Measurements from ENCODE around the gene SIRT3.

SIRT3 gene

DNA sequence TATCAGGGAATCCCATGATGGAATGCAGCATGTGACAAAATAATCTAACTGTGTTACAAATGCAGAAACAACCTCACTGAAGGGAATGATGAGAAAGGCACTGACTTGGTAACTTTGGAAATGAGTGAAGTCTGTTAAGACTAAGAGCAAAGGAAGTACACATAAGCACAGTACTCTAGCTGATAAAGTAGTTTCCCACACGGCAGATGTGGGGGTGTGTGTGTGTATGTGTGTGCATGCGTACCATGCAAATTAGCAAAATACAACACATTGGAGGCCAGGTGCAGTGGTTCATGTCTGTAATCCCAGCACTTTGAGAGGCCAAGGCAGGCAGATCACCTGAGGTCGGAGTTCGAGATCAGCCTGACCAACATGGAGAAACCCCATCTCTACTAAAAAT is 25.5 kb upstream of the SIRT3 start:
- no peak for DNase-seq (ENCODE audit: extremely low spot score)
- POLR2A ChIA-PET = interaction anchor here (0.6 kb wide), 1 partner anchor 97 kb away, joined by 3 read pairs; no protein-coding TSS in a partner anchor
- TF ChIP-seq CTBP1 (IDR thresholded peaks at IDR 0.05; ENCODE audit: borderline replicate concordance) = no peak
- TF ChIP-seq NFRKB (IDR thresholded peaks at IDR 0.05) = no peak
- no peak for TF ChIP-seq ELF4 (IDR thresholded peaks at IDR 0.05)
- CTCF ChIA-PET = interaction anchor here (0.7 kb wide), 1 partner anchor 188 kb away, joined by 3 read pairs; no protein-coding TSS in a partner anchor

DNA sequence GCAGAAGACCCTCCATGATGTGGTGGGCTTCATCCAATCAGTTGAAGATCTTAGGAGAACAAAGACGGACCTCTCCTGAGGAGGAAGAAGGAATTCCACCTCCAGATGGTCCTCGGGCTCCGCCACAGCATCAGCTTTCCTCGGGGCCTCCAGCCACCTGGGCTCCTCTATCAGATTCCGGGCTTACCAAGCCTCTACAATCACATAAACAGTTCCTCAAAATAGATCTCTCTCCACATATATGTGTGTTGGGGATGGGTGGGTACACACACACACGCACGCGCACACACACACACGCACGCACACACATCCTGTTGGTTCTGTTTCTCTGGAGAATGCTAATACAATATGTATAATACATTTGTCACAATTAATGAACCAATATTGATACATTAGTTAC is 23.3 kb upstream of the SIRT3 start:
- CTCF ChIA-PET = interaction anchor here (1.2 kb wide), 1 partner anchor 9 kb away, joined by 5 read pairs; no protein-coding TSS in a partner anchor
- TF ChIP-seq SUZ12 (IDR thresholded peaks at IDR 0.05) = no peak
- no peak for TF ChIP-seq ZNF384 (IDR thresholded peaks at IDR 0.05)
- no peak for TF ChIP-seq NFRKB (IDR thresholded peaks at IDR 0.05)
- POLR2A ChIA-PET = no interaction called here
- DNase-seq (ENCODE audit: extremely low spot score) = no peak

DNA sequence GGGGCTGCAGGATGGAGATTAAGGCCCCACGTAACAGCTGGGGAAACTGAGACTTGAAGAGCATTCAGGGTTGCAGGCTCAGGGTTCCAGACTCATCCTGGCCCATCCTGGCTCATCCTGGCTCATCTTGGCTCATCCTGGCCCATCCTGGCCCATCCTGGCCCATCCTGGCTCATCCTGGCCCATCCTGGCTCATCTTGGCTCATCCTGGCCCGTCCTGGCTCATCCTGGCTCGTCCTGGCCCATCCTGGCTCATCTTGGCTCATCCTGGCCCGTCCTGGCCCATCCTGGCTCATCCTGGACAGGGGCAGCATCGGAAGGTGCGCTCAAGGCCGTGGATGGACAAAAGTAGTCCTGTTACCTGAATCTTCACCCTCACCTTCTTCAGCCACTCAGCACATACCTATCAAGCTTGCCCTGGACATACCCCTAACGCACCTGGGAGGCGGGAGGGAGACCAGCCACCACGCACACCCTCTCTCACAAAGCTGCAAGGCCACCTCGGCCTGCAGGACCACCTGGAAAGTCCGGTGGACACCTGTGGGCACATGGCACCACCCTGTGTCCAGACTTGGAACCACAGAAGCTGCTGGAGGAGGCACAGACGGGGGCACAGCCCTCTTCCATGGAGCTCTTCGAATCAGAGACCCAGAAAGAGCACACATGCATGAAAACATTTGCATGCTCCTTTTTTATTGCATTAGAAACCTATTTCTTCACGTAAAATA is 21.8 kb upstream of the SIRT3 start:
- ChIA-PET POLR2A (interaction anchor here (1.3 kb wide), 1 partner anchor 51 kb away, joined by 5 read pairs; the partner anchor contains the start of genes BET1L and RIC8A), CTCF (interaction anchor here (1.0 kb wide), 1 partner anchor 191 kb away, joined by 5 read pairs; no protein-coding TSS in a partner anchor)
- DNase-seq (ENCODE audit: extremely low spot score) = no peak
- TF ChIP-seq BHLHE40 (IDR thresholded peaks at IDR 0.05; ENCODE audit: borderline replicate concordance) (no peak), NFRKB (IDR thresholded peaks at IDR 0.05) (no peak), CTBP1 (IDR thresholded peaks at IDR 0.05; ENCODE audit: borderline replicate concordance) (no peak), FOXK2 (IDR thresholded peaks at IDR 0.05) (no peak), ARNT (IDR thresholded peaks at IDR 0.05) (no peak), HDGF (IDR thresholded peaks at IDR 0.05; ENCODE audit: borderline replicate concordance) (no peak), SUZ12 (IDR thresholded peaks at IDR 0.05) (no peak), SP1 (IDR thresholded peaks at IDR 0.05) (no peak), ZNF384 (IDR thresholded peaks at IDR 0.05) (no peak), FOXA1 (IDR thresholded peaks at IDR 0.05) (no peak), LEF1 (IDR thresholded peaks at IDR 0.05; ENCODE audit: borderline replicate concordance) (no peak), TARDBP (IDR thresholded peaks at IDR 0.05) (no peak), L3MBTL2 (conservative IDR thresholded peaks at IDR 0.05) (no peak), FOXM1 (IDR thresholded peaks at IDR 0.05; ENCODE audit: borderline replicate concordance) (no peak), ELF4 (IDR thresholded peaks at IDR 0.05) (no peak)
- TF ChIP-seq, protein P1, sequence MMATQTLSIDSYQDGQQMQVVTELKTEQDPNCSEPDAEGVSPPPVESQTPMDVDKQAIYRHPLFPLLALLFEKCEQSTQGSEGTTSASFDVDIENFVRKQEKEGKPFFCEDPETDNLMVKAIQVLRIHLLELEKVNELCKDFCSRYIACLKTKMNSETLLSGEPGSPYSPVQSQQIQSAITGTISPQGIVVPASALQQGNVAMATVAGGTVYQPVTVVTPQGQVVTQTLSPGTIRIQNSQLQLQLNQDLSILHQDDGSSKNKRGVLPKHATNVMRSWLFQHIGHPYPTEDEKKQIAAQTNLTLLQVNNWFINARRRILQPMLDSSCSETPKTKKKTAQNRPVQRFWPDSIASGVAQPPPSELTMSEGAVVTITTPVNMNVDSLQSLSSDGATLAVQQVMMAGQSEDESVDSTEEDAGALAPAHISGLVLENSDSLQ (IDR thresholded peaks at IDR 0.05) = no peak

DNA sequence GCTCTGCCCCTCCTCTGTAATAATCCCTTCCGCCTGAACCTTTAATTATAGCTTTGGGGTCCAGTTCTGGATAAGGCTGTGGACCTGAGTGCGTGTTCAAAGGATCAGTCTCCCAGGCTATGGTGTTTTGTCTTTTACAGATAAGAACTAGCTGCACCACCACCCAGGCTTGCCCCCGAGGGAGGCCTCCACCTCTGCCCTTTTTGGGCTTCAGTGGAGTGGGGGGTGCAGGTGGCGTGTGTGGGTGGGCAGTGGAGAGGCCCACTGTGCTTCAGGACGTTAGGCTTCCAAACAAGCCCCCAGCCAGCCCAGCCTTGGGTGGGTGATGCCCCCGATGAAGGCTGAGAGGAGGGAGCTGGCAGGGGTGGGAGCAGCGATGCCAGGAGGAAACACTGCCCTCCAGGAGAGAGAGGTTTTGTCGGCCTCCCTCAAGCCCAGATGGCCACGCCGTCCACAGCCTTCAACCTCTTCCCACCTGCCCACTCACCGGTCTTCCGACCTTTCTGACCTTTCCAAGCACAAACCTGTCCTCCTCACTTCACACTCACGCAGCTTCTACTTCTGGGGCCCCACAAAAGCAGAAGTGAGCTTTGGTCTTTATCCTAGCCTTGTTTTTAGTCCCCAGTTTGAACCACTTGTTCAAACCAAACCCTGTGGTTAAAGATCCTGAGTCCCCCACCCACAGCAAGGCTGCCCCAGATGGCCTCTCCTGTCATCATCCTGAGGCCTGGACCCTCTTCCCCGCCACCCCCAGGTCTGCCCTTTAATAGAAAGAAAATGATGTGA is 21.0 kb upstream of the SIRT3 start:
- ChIA-PET POLR2A (interaction anchor here (1.3 kb wide), 1 partner anchor 50 kb away, joined by 5 read pairs; the partner anchor contains the start of genes BET1L and RIC8A), CTCF (interaction anchor here (1.0 kb wide), 1 partner anchor 191 kb away, joined by 5 read pairs; no protein-coding TSS in a partner anchor)
- TF ChIP-seq, protein P1 (IDR thresholded peaks at IDR 0.05) = no peak
- no peak for DNase-seq (ENCODE audit: extremely low spot score)

DNA sequence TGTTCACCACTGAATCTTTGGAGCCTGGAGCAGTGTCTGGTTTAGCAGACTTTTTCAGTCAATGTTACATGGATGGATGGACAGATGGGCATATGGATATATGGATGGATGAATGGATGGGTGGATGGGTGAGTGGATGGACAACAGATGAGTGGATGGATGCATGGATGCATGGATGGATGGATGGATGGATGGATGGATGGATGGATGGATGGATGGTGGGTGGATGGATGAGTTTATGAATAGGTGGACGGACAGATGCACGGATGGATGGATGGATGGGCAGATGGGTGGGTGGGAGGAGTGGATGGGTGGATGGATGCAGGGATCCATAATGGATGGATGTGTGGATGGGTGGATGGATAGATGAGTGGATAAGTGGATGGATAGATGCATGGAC is 19.7 kb upstream of the SIRT3 start:
- ChIA-PET CTCF (no interaction called here), POLR2A (no interaction called here)
- no peak for DNase-seq (ENCODE audit: extremely low spot score)
- no peak for TF ChIP-seq FOXA1 (IDR thresholded peaks at IDR 0.05)
- no peak for TF ChIP-seq ELF4 (IDR thresholded peaks at IDR 0.05)
- no peak for TF ChIP-seq FOXM1 (IDR thresholded peaks at IDR 0.05; ENCODE audit: borderline replicate concordance)
- TF ChIP-seq, protein P1 (IDR thresholded peaks at IDR 0.05) = no peak
- no peak for TF ChIP-seq NFRKB (IDR thresholded peaks at IDR 0.05)
- TF ChIP-seq ZNF384 (IDR thresholded peaks at IDR 0.05) = no peak
- no peak for TF ChIP-seq ARNT (IDR thresholded peaks at IDR 0.05)
- TF ChIP-seq FOXK2 (IDR thresholded peaks at IDR 0.05) = no peak
- no peak for TF ChIP-seq SUZ12 (IDR thresholded peaks at IDR 0.05)

DNA sequence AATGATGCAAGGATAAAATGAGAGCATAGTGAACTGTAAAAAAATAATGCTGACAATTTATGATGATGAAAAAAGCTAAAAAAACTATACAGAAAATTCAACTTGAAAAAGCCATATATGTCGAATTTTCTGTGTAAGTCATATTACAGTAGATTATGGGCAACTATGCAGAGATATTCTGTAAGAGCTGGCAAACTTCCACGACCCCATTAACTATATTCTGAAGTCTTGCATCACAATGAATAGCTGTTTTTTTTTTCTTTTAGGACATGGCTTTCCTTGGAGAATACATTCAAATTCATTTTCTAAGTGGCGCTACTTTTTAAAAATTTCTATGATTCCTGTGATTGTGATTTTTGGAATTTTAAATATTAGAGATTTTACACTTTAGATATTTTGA is 19.0 kb upstream of the SIRT3 start:
- TF ChIP-seq FOXA1 (IDR thresholded peaks at IDR 0.05) (no peak), HDGF (IDR thresholded peaks at IDR 0.05; ENCODE audit: borderline replicate concordance) (no peak), FOXK2 (IDR thresholded peaks at IDR 0.05) (no peak), SP1 (IDR thresholded peaks at IDR 0.05) (no peak)
- DNase-seq (ENCODE audit: extremely low spot score) = no peak
- ChIA-PET CTCF (no interaction called here), POLR2A (no interaction called here)

DNA sequence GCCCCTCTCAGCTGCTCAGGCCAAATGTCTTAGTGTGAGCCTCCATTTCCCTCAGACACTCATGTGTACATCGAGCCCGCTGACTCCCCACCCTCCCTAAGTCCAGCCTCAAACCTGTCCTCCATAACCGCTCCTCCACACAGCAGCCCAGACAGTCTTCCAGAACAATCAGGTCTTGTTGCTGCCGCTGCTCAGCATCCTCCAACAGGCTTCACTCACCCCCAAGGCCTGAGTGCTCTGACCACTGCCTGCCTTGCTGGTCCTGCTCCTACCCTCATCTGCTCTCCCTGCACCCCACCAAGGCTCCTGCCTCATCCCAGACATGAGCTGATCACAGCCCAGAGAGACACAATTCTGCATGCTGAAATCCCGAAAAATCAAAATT is 17.7 kb upstream of the SIRT3 start:
- no peak for DNase-seq (ENCODE audit: extremely low spot score)
- no peak for TF ChIP-seq ZNF384 (IDR thresholded peaks at IDR 0.05)
- TF ChIP-seq LEF1 (IDR thresholded peaks at IDR 0.05; ENCODE audit: borderline replicate concordance) = no peak
- TF ChIP-seq CTBP1 (IDR thresholded peaks at IDR 0.05; ENCODE audit: borderline replicate concordance) = no peak
- POLR2A ChIA-PET = no interaction called here
- CTCF ChIA-PET = interaction anchor here (0.6 kb wide), 1 partner anchor 105 kb away, joined by 4 read pairs; no protein-coding TSS in a partner anchor

Measured in HEK293T (cell line).